EH (cell line): ENCODE data around the gene STAM2.
"Not testable (repeated sequence)": the region's sequence is repeated elsewhere in the genome, so short reads cannot be mapped to it uniquely, and the experiment has no call there.

Experiments used
- DNase-seq: peaks from one replicate; pipeline ENCODE4 v3.0.0-alpha.2; 2015; ENCODE audit warnings: low read depth

The STAM2 gene

GRCh38 chr2:152175368-152176112, at the start of gene STAM2:
STAM2 (minus strand) TSS chr2:152175763; CDS start chr2:152175642, 121 bp downstream.
- DNase-seq, result peak; percentile 93

DNA sequence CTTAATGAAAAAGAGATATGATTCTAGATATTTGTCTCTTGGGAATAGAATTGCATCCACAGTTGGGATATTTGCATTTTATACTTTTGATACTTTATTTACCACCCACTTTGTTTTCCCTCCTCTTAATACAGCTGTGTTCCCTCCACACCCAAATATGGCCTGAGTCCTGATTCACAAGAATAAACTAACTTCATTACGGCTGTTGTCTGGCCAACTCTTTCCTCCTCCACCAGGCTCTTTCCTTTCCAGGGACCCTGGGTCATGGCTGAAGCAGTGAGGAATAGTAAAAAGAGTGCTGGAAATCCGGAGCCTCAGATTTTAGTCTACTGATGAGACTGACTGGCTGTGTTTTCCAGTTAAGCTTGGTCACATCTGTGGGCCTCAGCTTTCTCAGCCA, 48.4 kb upstream of the STAM2 start:
- DNase-seq, result no peak

DNA sequence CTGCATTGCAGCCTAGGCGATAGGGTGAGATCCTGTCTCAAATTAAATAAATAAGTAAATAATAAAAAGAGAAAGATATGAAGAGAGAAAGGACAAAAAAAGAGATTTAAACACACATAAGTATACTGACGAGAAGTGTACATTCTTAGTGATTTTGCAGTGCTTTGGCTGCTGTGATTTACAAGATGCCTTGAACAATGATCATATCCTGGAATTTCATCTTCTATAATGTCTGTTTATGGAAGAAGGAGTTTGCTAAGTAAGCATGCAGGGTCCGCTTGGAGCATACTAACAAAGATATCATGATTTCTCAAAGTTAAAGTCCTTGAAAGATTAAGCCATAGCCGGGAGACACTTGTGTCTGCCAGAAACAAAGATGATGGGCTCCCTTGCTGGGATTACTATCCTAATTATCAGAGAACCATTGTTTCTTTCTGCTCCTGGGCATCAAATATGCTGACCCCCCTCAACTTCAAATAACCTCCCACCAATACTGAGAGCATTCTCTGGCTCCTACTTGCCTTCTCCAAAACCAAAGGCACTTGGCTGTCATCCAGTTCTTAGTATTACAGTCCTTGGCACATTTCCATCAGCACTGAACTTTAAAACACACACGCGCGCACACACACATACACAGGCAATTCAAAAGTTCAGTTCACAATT, 47.5 kb upstream of the STAM2 start:
- DNase-seq, result peak; percentile 80

DNA sequence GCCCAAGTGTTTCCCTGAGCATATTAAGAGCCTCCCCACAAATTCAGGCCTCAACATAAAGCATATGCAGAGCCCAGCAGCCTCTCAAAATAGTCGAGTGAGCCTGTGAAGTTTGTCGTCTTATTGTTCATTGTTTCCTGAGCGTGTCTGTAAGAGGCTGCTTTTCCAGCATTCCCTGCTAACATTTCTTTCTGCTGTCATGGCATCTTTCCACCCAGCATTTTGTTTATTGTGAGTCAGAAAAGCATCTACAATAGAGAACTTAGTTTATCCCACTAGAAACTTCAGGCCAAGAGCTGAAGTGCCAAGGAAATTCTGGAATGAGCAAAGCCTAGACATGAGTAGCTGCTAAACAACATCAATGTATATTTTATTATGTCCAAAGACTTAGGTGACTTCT, 46.3 kb upstream of the STAM2 start:
- DNase-seq, result no peak

- DNase-seq, result no peak
Observed at GRCh38 chr2:152219077-152219828, 43.7 kb upstream of the STAM2 start.

DNA sequence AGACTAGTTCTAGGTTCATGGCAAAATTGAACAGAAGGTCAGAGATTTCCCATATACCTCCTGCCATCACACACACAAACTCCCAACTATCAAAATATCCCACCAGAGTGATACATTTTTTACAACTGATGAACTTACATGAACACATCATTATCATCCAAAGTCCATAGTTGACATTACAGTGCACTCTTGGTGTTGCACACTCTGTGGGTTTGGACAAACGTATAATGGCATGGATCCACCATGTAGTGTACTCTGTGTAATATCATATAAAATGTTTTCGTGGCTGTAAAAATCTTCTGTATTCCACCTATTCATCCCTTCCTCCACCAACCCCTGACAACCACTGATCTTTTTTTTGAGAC, 25.9 kb upstream of the STAM2 start:
- DNase-seq, result peak; percentile 18

DNA sequence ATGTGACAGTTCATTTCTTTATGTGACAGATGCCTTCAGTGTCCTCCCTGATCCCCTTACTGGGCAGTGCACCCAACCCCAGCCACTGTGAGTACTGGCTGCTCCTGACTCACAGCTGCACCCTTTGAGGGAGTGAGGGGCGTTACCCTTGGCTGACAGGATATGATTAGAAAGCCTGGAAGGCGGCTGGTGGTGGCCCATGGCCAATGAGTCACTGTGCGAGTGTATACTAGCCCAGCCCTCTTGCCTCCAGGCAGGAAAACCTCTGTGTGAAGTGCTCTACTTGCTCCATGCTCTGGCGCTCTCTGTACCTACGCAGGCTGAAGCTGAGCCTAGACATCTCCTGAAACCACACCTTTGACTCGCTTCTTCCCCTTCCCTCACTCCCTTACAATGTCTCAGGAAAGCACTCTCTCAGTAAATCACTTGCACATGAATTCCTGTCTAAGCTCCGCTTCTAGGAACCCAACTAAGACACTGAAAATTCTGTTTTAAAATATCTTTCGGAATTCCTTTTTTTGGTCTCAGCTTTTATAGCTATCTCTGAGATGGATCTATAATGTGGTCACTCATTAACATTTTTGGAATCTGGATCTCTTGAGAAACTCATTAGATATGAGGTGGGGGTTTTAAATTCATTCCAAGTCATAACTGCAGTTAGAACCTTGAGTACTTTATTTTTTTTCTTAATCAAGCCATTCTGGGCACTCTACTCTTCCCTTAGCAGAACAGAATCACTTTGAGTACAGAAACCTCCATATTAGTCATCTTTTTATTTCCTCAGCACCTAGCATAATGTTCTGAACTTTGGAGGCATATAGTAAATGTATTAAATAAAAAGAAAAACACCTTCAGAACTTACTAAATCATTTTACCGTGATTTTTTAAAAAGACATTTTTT, 25.3 kb upstream of the STAM2 start:
- DNase-seq, result peak; percentile 99

DNA sequence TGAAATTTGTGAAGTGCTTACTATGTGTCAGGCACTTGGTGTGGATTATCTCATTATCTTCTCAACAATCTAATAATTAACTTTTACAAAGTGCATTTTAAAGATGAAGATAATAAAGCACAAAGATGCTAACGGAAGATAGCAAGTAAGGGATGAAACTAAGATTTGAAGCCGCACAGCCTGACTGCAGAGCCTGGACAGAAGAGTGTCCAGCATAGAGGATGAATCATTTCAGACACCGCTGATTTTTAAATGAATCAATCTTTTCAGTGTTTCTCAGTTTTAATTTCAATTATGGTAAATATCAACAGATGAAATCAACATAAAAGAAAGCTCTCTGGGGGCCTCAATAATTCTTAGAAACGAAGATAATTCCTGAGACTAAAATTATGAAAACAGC, 24.5 kb upstream of the STAM2 start:
- DNase-seq, result peak; percentile 20

DNA sequence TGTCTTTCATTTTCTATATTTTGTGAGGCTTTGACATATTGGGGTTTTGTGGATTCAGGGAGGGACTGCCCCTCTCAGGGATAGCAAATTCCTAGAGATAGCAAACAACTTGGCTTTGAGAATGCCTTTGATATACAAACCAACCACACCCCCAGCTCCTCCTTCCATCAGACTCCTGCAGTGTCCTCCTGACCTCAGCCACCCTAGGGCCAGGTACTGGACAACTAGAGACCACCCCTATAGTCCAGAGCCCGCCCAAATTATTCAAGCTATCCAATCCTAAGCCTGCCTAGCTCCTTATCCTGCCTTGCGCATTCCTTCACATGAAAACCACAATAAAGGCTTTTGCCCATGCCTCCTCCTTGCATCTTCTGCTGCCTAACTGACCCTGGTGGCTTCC, 22.9 kb upstream of the STAM2 start:
- DNase-seq, result no peak

- DNase-seq, result peak; percentile 47
Observed at GRCh38 chr2:152197508-152198284, 22.1 kb upstream of the STAM2 start.

DNA sequence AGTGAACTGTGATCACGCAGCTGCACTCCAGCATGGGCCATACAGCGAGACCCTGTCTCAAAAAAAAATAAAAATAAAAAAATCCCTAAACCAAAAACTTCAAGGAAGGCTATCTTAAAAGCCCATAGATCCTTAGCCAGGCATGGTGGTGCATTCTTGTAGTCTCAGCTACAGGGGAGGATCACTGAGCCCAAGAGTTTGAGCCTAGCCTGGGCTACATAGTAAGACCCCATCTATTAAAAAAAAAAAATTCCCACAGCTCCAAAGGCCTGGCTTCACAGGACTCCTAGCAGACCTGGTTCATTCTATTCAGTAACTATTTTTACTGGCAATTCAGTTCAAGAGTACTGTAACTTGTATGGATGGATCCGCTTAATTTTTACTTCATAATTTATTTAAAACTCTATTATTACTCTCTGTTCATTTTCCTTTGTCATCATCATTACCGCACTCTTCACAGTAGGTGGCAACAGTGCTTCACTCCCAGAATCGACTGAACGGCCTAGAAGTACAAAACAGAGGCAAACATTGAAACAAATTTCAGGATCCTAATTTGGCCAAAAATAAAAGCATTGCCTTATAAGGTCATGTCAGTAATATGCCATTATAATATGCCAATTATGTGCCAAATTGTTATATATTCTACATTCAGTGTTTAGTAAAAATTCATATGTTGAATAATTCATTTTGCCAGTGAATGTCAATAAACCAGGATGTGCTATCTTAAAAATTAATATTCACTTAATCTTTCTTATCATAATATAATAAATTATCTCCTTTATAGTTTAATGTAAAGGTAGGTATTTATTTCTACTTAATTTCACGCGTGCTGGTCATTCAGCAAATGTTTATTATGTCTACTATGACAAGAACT, 14.3 kb upstream of the STAM2 start:
- peak; percentile 78 for DNase-seq

DNA sequence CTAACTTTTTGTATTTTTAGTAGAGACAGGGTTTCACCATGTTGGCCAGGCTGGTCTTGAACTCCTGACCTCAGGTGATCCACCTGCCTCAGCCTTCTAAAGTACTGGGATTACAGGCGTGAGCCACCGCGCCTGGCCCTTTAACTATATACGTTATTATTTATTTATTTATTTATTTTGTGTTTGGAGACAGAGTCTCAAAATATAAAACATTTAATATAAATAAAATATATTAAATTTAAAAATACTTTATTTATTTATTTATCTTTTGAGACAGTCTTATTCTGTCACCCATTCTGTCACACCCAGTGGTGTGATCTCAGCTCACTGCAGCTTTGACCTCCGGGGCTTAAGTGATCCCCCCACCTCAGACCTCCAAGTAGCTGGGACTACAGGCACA, 11.2 kb upstream of the STAM2 start:
- not testable (repeated sequence) for DNase-seq

GRCh38 chr2:152186262-152186661, 10.7 kb upstream of the STAM2 start:
- peak; percentile 45 for DNase-seq

- DNase-seq, result no peak
Observed at GRCh38 chr2:152183401-152184073, 8.0 kb upstream of the STAM2 start.

- not testable (repeated sequence) for DNase-seq
Observed at GRCh38 chr2:152177667-152178066, 2.1 kb upstream of the STAM2 start.

DNA sequence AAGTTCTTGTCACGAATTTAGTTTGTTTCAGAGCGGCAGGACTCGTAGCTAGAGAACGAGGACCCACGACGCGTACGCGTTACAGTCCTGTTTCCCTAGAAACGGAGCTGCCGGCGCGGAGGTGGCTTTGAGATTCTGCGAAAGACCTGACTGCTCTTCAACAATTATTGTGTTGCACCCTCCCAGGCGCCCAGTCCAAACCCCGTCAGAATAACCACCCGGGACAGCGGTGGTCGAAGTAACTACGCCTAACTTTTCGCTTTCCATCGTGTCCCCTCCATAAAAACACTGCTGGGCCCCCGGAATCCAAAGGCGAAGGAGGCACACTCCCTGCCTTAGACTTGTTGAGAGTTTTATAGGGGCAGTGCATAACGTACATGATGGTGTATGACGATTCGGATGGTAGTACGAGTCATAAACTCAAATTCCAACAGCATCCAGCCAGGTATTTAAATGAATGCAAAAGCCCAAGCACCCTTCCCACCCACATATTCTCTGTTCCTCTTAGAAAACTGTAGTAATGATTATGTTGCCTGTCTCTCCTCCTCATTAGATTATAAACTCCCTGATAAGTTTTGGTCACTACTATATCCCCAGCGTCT, 651 bp upstream of the STAM2 start:
- DNase-seq, result no peak

DNA sequence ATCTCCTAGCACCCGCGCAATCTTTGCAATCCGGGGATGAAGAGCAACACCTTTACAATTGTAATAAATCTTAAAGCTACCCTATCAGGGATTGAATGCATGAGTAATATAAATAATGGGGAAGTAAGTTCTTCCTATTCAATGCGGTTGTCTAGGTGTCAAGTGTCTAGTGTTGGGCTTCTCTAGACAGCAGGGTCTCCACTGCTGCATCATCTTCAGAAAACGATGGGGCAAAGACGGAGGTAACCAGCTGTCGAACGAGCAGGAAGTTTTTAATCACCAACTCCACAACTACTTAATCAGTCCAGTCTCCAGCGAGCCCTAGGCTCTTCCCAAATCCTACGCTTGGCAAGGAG, 573 bp downstream of the STAM2 start:
- no peak for DNase-seq

DNA sequence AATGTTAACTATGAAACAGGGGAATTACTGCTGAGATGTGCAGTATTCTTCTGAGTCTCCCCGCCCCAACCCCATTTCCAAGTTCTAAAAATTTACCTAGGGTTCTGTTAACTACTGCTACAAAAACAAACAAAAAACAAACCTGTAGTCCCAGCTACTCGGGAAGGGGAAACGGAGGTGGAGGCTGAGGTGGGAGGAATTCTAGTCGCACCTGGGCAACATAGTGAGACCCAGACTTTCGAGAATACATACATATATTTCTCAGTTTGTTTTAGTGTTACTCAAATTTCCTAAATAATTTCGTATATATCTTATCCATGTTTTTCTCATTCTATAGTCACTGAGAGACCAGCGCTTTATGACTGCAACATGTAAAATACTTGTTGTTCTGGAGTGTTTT, 989 bp downstream of the STAM2 start:
- no peak for DNase-seq

- no peak for DNase-seq
Observed at GRCh38 chr2:152173831-152174230, 1.7 kb downstream of the STAM2 start.
